WTC11 (cell line): ENCODE results near the gene HHIP. TPM values are rescaled to one million over a fixed set of nuclear protein-coding genes. Genes with fewer than 3 reads are reported as not detected.

Source experiments
- ATAC-seq: fragments of 200-7000 bp; cut with Tn5 transposase; 2 replicates; pipeline ENCODE4 v1.10.0; 2021; ENCODE audit warnings: mild to moderate bottlenecking, moderate library complexity
- CTCF ChIA-PET: fragments of 300-600 bp; sonication (Branson Sonifier 250); formaldehyde crosslinking; loops from one replicate; lab custom pipeline; 2021; ENCODE audit warnings: antibody characterized with exemption; lab: Charles Lee
- POLR2A ChIA-PET: fragments of 350-600 bp; sonication (Branson Sonifier 250); formaldehyde crosslinking; loops from one replicate; lab custom pipeline; 2021; ENCODE audit warnings: antibody characterized with exemption; lab: Charles Lee
- DNase-seq: peaks from one replicate; pipeline ENCODE4 v3.0.0; 2021; ENCODE audit warnings: low spot score
- H3K27ac Mint-ChIP-seq: 2 replicates; pipeline ENCODE4 v1.8.0; 2021; ENCODE audit warnings: mixed read lengths
- H3K27me3 Mint-ChIP-seq: 2 replicates; pipeline ENCODE4 v1.8.0; 2021; ENCODE audit warnings: low read depth, mild to moderate bottlenecking, moderate library complexity, mixed read lengths
- H3K36me3 Mint-ChIP-seq: 2 replicates; pipeline ENCODE4 v1.8.0; 2021; ENCODE audit warnings: mixed read lengths
- H3K4me1 Mint-ChIP-seq: 2 replicates; pipeline ENCODE4 v1.8.0; 2022; ENCODE audit warnings: mixed read lengths
- H3K4me3 Mint-ChIP-seq: 2 replicates; pipeline ENCODE4 v1.8.0; 2021; ENCODE audit warnings: mild to moderate bottlenecking, moderate library complexity, mixed read lengths
- H3K9me3 Mint-ChIP-seq: 2 replicates; pipeline ENCODE4 v1.8.0; 2021; ENCODE audit warnings: mixed read lengths
- AR ChIP-seq: fragments of 250-450 bp; sonication (Bioruptor Pico); IDR thresholded peaks from 2 replicates; pipeline ENCODE4 v1.9.0; 2021; ENCODE audit warnings: mild to moderate bottlenecking
- ARID4B ChIP-seq: sonication (generic); formaldehyde crosslinking; IDR thresholded peaks from 2 replicates; pipeline ENCODE4 v1.8.0; 2023; ENCODE audit warnings: missing genetic modification reagents, mild to moderate bottlenecking, borderline replicate concordance
- E2F5 ChIP-seq: sonication (generic); formaldehyde crosslinking; IDR thresholded peaks from 2 replicates; pipeline ENCODE4 v1.8.1; 2022; ENCODE audit warnings: mild to moderate bottlenecking, moderate library complexity, missing genetic modification reagents
- ELF4 ChIP-seq: sonication (generic); formaldehyde crosslinking; IDR thresholded peaks from 2 replicates; pipeline ENCODE4 v1.8.1; 2022; ENCODE audit warnings: low read depth, mild to moderate bottlenecking, moderate library complexity, missing genetic modification reagents
- FOXJ3 ChIP-seq: sonication (generic); formaldehyde crosslinking; IDR thresholded peaks from 2 replicates; pipeline ENCODE4 v1.9.0; 2021; ENCODE audit warnings: missing genetic modification reagents, mild to moderate bottlenecking, borderline replicate concordance
- FOXK1 ChIP-seq: sonication (generic); formaldehyde crosslinking; IDR thresholded peaks from 2 replicates; pipeline ENCODE4 v1.8.0; 2022; ENCODE audit warnings: mild to moderate bottlenecking, moderate library complexity, missing genetic modification reagents
- GRHL2 ChIP-seq: fragments of 250-450 bp; sonication (Bioruptor Pico); IDR thresholded peaks from 2 replicates; pipeline ENCODE4 v1.8.0; 2022; ENCODE audit warnings: mild to moderate bottlenecking, moderate library complexity; ENCODE audit not compliant: insufficient replicate concordance, severe bottlenecking
- KAT7 ChIP-seq: sonication (generic); formaldehyde crosslinking; IDR thresholded peaks from 2 replicates; pipeline ENCODE4 v1.8.1; 2023; ENCODE audit warnings: missing genetic modification reagents, mild to moderate bottlenecking, borderline replicate concordance
- PRRX2 ChIP-seq: fragments of 250-450 bp; sonication (Bioruptor Pico); IDR thresholded peaks from 2 replicates; pipeline ENCODE4 v1.8.0; 2021; ENCODE audit warnings: mild to moderate bottlenecking
- SMAD4 ChIP-seq: sonication (generic); formaldehyde crosslinking; IDR thresholded peaks from 2 replicates; pipeline ENCODE4 v1.8.0; 2022; ENCODE audit warnings: mild to moderate bottlenecking, missing genetic modification reagents
- SOX15 ChIP-seq: fragments of 250-450 bp; sonication (Bioruptor Pico); IDR thresholded peaks from 2 replicates; pipeline ENCODE4 v1.9.0; 2021; ENCODE audit warnings: mild to moderate bottlenecking
- TCF7 ChIP-seq: sonication (generic); formaldehyde crosslinking; IDR thresholded peaks from 2 replicates; pipeline ENCODE4 v1.8.0; 2022; ENCODE audit warnings: mild to moderate bottlenecking, low read depth, missing genetic modification reagents, moderate library complexity
- ZNF138 ChIP-seq: sonication (generic); formaldehyde crosslinking; conservative IDR thresholded peaks from 2 replicates; pipeline ENCODE4 v1.8.1; 2022; ENCODE audit warnings: mild to moderate bottlenecking, moderate library complexity, missing genetic modification reagents
- ZNF219 ChIP-seq: sonication (generic); formaldehyde crosslinking; IDR thresholded peaks from 2 replicates; pipeline ENCODE4 v1.8.0; 2023; ENCODE audit warnings: missing genetic modification reagents, mild to moderate bottlenecking, borderline replicate concordance
- ZNF317 ChIP-seq: sonication (generic); formaldehyde crosslinking; IDR thresholded peaks from 2 replicates; pipeline ENCODE4 v1.8.1; 2023; ENCODE audit warnings: low read depth, mild to moderate bottlenecking, moderate library complexity, missing genetic modification reagents, borderline replicate concordance
- ZNF396 ChIP-seq: fragments of 250-450 bp; sonication (Bioruptor Pico); IDR thresholded peaks from 2 replicates; pipeline ENCODE4 v1.8.0; 2021; ENCODE audit warnings: mild to moderate bottlenecking, moderate library complexity, borderline replicate concordance
- total RNA-seq: library from RNA; stranded (reverse); gene quantifications from 3 replicates; pipeline ENCODE4 v1.2.3, GENCODE V29; 2021
- TF ChIP-seq, protein P1 (sequence below): fragments of 250-450 bp; sonication (Bioruptor Pico); IDR thresholded peaks from 2 replicates; pipeline ENCODE4 v1.9.0; 2021; ENCODE audit warnings: mild to moderate bottlenecking
- TF ChIP-seq, protein P2 (sequence below): fragments of 250-450 bp; sonication (Bioruptor Pico); IDR thresholded peaks from 2 replicates; pipeline ENCODE4 v2.1.2; 2022; ENCODE audit warnings: mild to moderate bottlenecking, moderate library complexity

HHIP gene
- total RNA-seq, 1 experiment from 2014 or later, result 0.22 TPM

DNA sequence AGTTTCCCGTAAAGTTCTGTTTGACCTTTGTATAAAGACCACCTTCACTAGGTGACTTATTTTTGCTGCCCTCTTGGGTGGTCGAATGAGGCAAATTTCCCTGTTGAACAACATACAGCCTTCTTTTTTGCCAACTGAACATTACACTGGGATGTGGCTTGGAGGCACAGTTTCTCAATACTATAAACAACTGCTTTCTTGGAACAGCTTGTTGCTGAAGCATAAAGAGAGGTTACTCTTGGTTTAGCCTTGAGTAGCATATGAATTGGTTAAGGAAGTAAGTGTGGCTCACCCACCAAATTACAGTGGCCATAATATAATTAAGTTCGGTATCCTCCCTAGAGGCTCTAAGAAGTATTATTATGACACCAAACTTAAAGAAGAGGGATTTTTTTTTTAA, 40.0 kb downstream of the HHIP start (continued):
- TF ChIP-seq ARID4B (CRISPR knock-in tag), result no peak
- TF ChIP-seq, protein P1, sequence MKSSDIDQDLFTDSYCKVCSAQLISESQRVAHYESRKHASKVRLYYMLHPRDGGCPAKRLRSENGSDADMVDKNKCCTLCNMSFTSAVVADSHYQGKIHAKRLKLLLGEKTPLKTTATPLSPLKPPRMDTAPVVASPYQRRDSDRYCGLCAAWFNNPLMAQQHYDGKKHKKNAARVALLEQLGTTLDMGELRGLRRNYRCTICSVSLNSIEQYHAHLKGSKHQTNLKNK (CRISPR knock-in tag), result no peak
- TF ChIP-seq E2F5, result no peak

DNA sequence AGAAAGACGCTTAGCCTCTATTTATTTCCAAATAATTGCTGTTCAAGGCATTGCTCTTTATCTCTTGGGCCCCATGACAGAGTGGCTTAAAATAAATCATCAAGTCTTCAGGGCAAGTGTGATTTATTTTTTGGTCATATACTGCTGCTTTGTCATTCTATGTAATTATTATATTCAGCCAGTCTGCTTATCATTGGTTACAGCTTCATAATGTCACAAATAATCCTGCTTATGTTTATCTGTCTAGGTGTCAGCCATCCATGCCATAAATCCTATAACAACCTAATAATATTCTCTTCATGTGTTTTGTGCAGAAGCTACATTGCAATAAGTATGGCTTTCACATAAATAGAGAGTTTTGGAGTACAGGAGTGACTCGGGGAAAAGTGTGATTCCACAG, 41.0 kb downstream of the HHIP start:
- no peak overlapping the region for H3K4me3 Mint-ChIP-seq
- no peaks in the 10 kb centered on the region for H3K36me3 Mint-ChIP-seq

More for the DNA sequence above, 41.0 kb downstream of the HHIP start:
- no peaks in the 10 kb centered on the region for H3K27me3 Mint-ChIP-seq
- H3K9me3 Mint-ChIP-seq, result no peaks in the 10 kb centered on the region
- DNase-seq (no peak), ATAC-seq (no peak)
- ChIA-PET POLR2A (no interaction called here), CTCF (no interaction called here)
- H3K27ac Mint-ChIP-seq, result no peak overlapping the region
- no peak for TF ChIP-seq FOXJ3 (CRISPR knock-in tag)
- no peak for TF ChIP-seq SOX15 (CRISPR knock-in tag)
- TF ChIP-seq KAT7 (CRISPR knock-in tag), result no peak
- no peak for TF ChIP-seq GRHL2 (CRISPR knock-in tag)
- no peak for TF ChIP-seq TCF7 (CRISPR knock-in tag)
- no peak for TF ChIP-seq PRRX2 (CRISPR knock-in tag)
- no peak for TF ChIP-seq ZNF396
- no peak for TF ChIP-seq FOXK1 (CRISPR knock-in tag)
- TF ChIP-seq, protein P2, sequence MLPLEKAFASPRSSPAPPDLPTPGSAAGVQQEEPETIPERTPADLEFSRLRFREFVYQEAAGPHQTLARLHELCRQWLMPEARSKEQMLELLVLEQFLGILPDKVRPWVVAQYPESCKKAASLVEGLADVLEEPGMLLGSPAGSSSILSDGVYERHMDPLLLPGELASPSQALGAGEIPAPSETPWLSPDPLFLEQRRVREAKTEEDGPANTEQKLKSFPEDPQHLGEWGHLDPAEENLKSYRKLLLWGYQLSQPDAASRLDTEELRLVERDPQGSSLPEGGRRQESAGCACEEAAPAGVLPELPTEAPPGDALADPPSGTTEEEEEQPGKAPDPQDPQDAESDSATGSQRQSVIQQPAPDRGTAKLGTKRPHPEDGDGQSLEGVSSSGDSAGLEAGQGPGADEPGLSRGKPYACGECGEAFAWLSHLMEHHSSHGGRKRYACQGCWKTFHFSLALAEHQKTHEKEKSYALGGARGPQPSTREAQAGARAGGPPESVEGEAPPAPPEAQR (CRISPR knock-in tag), result no peak
- TF ChIP-seq ZNF317 (CRISPR knock-in tag), result no peak
- TF ChIP-seq ZNF138 (CRISPR knock-in tag), result no peak
- TF ChIP-seq ELF4 (CRISPR knock-in tag), result no peak
- no peak for TF ChIP-seq AR (CRISPR knock-in tag)
- no peak for TF ChIP-seq SMAD4 (CRISPR knock-in tag)
- no peak for TF ChIP-seq ZNF219 (CRISPR knock-in tag)
- peaks cover 41% of the 10 kb centered on the region for H3K4me1 Mint-ChIP-seq
